A549 (cell line): ENCODE measurements around the gene DNMT3B.

Experiments
- BHLHE40 ChIP-seq: IDR thresholded peaks from 2 replicates; pipeline ENCODE4 v1.6.1; 2012; ENCODE audit warnings: low read depth, low read length, inconsistent platforms
- ESRRA ChIP-seq: fragments of 150-350 bp; IDR thresholded peaks from 2 replicates; pipeline ENCODE4 v1.6.1; 2014; ENCODE audit warnings: mild to moderate bottlenecking, low read length, borderline replicate concordance
- FOSL2 ChIP-seq, 2 experiments: fragments of 450-650 bp in 1 of 2; fragments of >200 bp in 1 of 2; sonication (Bioruptor Twin) in 1 of 2; formaldehyde crosslinking; IDR thresholded peaks; 2 replicates each; pipeline versions ENCODE4 v1.5.0 to v1.6.1; 2016 to 2020; ENCODE audit warnings: mild to moderate bottlenecking in 1 of 2, moderate library complexity in 1 of 2
- FOXS1 ChIP-seq: fragments of 250-450 bp; sonication (Bioruptor Pico); IDR thresholded peaks from 2 replicates; pipeline ENCODE4 v1.5.0; 2020; ENCODE audit warnings: mild to moderate bottlenecking, moderate library complexity
- JUN ChIP-seq, 2 experiments: fragments of >200 bp; sonication (Bioruptor Twin); formaldehyde crosslinking; IDR thresholded peaks; 2 replicates in 1 of 2; 3 replicates in 1 of 2; pipeline ENCODE4 v1.6.1; 2016 to 2017
- KDM1A ChIP-seq: fragments of 200-600 bp; sonication (generic); IDR thresholded peaks from 2 replicates; pipeline ENCODE4 v1.6.1; 2016; ENCODE audit warnings: low read depth, mild to moderate bottlenecking
- KDM5A ChIP-seq: fragments of 200-600 bp; sonication (generic); IDR thresholded peaks from 2 replicates; pipeline ENCODE4 v1.6.1; 2016; ENCODE audit warnings: antibody characterized with exemption, mild to moderate bottlenecking
- NFE2L2 ChIP-seq: fragments of 150-350 bp; conservative IDR thresholded peaks from 2 replicates; pipeline ENCODE4 v1.6.1; 2014; ENCODE audit warnings: low read length
- NR3C1 ChIP-seq: fragments of >200 bp; sonication (Bioruptor Twin); formaldehyde crosslinking; IDR thresholded peaks from 3 replicates; pipeline ENCODE4 v1.6.1; 2017
- POLR2A ChIP-seq: IDR thresholded peaks from 2 replicates; pipeline ENCODE4 v1.6.1; 2012; ENCODE audit warnings: mild to moderate bottlenecking, low read length
- RAD21 ChIP-seq, 2 experiments: fragments of >200 bp in 1 of 2; sonication (Bioruptor Twin) in 1 of 2; formaldehyde crosslinking in 1 of 2; IDR thresholded peaks in 1 of 2; conservative IDR thresholded peaks in 1 of 2; 2 replicates in 1 of 2; 3 replicates in 1 of 2; pipeline ENCODE4 v1.6.1; 2012 to 2018; ENCODE audit warnings: inconsistent platforms in 1 of 2
- TF ChIP-seq, protein P1 (sequence below): fragments of >200 bp; sonication (Bioruptor Twin); formaldehyde crosslinking; IDR thresholded peaks from 3 replicates; pipeline ENCODE4 v1.5.1; 2016
- TF ChIP-seq, protein P2 (sequence below): fragments of 200-600 bp; sonication (generic); IDR thresholded peaks from 2 replicates; pipeline ENCODE4 v1.6.1; 2016; ENCODE audit warnings: antibody characterized with exemption, mild to moderate bottlenecking, moderate library complexity

DNA sequence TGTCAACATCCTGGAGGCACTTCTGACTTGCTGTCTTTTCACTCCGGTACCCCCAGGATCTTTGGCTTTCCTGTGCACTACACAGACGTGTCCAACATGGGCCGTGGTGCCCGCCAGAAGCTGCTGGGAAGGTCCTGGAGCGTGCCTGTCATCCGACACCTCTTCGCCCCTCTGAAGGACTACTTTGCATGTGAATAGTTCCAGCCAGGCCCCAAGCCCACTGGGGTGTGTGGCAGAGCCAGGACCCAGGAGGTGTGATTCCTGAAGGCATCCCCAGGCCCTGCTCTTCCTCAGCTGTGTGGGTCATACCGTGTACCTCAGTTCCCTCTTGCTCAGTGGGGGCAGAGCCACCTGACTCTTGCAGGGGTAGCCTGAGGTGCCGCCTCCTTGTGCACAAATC is 45.5 kb downstream of the DNMT3B start:
- TF ChIP-seq, protein P1, sequence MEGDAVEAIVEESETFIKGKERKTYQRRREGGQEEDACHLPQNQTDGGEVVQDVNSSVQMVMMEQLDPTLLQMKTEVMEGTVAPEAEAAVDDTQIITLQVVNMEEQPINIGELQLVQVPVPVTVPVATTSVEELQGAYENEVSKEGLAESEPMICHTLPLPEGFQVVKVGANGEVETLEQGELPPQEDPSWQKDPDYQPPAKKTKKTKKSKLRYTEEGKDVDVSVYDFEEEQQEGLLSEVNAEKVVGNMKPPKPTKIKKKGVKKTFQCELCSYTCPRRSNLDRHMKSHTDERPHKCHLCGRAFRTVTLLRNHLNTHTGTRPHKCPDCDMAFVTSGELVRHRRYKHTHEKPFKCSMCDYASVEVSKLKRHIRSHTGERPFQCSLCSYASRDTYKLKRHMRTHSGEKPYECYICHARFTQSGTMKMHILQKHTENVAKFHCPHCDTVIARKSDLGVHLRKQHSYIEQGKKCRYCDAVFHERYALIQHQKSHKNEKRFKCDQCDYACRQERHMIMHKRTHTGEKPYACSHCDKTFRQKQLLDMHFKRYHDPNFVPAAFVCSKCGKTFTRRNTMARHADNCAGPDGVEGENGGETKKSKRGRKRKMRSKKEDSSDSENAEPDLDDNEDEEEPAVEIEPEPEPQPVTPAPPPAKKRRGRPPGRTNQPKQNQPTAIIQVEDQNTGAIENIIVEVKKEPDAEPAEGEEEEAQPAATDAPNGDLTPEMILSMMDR = no peak
- TF ChIP-seq NFE2L2 (no peak), POLR2A (no peak), FOXS1 (no peak), RAD21 (conservative IDR thresholded peaks at IDR 0.05 in 1 of 2, IDR thresholded peaks at IDR 0.05 in 1 of 2) (no peak), KDM5A (no peak), ESRRA (no peak), JUN (IDR thresholded peaks at IDR 0.05) (no peak), NR3C1 (no peak), BHLHE40 (no peak), KDM1A (no peak), FOSL2 (IDR thresholded peaks at IDR 0.05) (no peak), FOSL2 (CRISPR knock-in tag; IDR thresholded peaks at IDR 0.05) (no peak)
- TF ChIP-seq, protein P2, sequence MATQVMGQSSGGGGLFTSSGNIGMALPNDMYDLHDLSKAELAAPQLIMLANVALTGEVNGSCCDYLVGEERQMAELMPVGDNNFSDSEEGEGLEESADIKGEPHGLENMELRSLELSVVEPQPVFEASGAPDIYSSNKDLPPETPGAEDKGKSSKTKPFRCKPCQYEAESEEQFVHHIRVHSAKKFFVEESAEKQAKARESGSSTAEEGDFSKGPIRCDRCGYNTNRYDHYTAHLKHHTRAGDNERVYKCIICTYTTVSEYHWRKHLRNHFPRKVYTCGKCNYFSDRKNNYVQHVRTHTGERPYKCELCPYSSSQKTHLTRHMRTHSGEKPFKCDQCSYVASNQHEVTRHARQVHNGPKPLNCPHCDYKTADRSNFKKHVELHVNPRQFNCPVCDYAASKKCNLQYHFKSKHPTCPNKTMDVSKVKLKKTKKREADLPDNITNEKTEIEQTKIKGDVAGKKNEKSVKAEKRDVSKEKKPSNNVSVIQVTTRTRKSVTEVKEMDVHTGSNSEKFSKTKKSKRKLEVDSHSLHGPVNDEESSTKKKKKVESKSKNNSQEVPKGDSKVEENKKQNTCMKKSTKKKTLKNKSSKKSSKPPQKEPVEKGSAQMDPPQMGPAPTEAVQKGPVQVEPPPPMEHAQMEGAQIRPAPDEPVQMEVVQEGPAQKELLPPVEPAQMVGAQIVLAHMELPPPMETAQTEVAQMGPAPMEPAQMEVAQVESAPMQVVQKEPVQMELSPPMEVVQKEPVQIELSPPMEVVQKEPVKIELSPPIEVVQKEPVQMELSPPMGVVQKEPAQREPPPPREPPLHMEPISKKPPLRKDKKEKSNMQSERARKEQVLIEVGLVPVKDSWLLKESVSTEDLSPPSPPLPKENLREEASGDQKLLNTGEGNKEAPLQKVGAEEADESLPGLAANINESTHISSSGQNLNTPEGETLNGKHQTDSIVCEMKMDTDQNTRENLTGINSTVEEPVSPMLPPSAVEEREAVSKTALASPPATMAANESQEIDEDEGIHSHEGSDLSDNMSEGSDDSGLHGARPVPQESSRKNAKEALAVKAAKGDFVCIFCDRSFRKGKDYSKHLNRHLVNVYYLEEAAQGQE = no peak
